Measurements from ENCODE around the gene LARGE2. TPM values are rescaled to one million over a fixed set of nuclear protein-coding genes. Genes with fewer than 3 reads are reported as not detected.
A peak's percentile ranks its signal among the peaks of the same experiment; 100 is the strongest.

The LARGE2 gene
- total and polyA plus RNA-seq, 2 of the 13 experiments (the other 11 are each of a cell fraction or from before 2014, with no cell fraction given): 8.5 to 21.6 TPM

- peaks cover 7 to 26% of the 10 kb centered on the region in 2 experiments; a peak in 4 of 5 replicates for H3K36me3 ChIP-seq (replicated peaks in 1 of 2; ENCODE audit: control insufficient read depth in 1 of 2, insufficient read depth in 2 of 2, low read length in 2 of 2)
- no peaks in the 10 kb centered on the region for H3K79me2 ChIP-seq (ENCODE audit: insufficient read depth, low read length)
- H3K4me1 ChIP-seq (ENCODE audit: insufficient read depth, low read length): no peaks in the 10 kb centered on the region
- FAIRE-seq (peak; percentile 87), ATAC-seq (peak; percentile 97), DNase-seq (ENCODE audit: low spot score) (peak; percentile 54)
- no TSS peak for BruUV-seq (replicated peaks)
- in situ Hi-C loops (cut with HindIII; ENCODE audit: extremely low pct_ligation_motif_present, low pct_unique_long_range_greater_than_20kb) (no loop called here), intact Hi-C loops (cut with micrococcal nuclease; ENCODE audit: unreplicated experiment) (loop anchor here (1.0 kb wide), 1 partner anchor 41 kb away; no protein-coding TSS in a partner anchor)
- H3K4me2 ChIP-seq (ENCODE audit: low read depth, low read length): no peak overlapping the region
- H4K20me1 ChIP-seq (ENCODE audit: insufficient read depth, low read length): peaks cover 4% of the 10 kb centered on the region
- H3K27ac ChIP-seq (ENCODE audit: extremely low read length, insufficient read depth, low read length): no peak overlapping the region
- no peak overlapping the region for H2AFZ ChIP-seq (ENCODE audit: low read length)
- WGBS (ENCODE audit: low lambda C conversion rate): 33% methylated on average over 9 of the region's 9 CpGs
- ChIA-PET POLR2A (no interaction called here), CTCF (ENCODE audit: low intra/inter-chr PET ratio, low total read pairs) (interaction anchor here (2.3 kb wide), 1 partner anchor 42 kb away, joined by 31 read pairs; no protein-coding TSS in a partner anchor)
- peaks cover under 1% of the 10 kb centered on the region; the same call in 1 of the 2 replicates for H3K9me3 ChIP-seq (ENCODE audit: low read length)
- H3K27me3 ChIP-seq (ENCODE audit: control insufficient read depth in 1 of 2, insufficient read depth in 2 of 2, low read length in 2 of 2): no peaks in the 10 kb centered on the region
- H3K4me3 ChIP-seq (replicated peaks in 1 of 3; ENCODE audit: insufficient read depth in 1 of 3, low read depth in 2 of 3, low read length in 3 of 3): no peak overlapping the region
- no peak overlapping the region for H3K9ac ChIP-seq (ENCODE audit: insufficient read depth, low read depth, low read length)
- peak; percentile 21; the same call in 1 of the 2 replicates for TF ChIP-seq FOXK1 (CRISPR knock-in tag; IDR thresholded peaks at IDR 0.05; ENCODE audit: borderline replicate concordance, low read depth)
- peak; percentile 40; the same call in 1 of the 2 replicates for TF ChIP-seq NFATC3 (CRISPR knock-in tag; IDR thresholded peaks at IDR 0.05)
- TF ChIP-seq YEATS2 (CRISPR knock-in tag; IDR thresholded peaks at IDR 0.05; ENCODE audit: borderline replicate concordance): no peak
- TF ChIP-seq NBN (conservative IDR thresholded peaks at IDR 0.05): no peak
- peak; percentile 38; the same call in 1 of the 2 replicates for TF ChIP-seq ZNF331 (CRISPR knock-in tag; IDR thresholded peaks at IDR 0.05)
- no peak for TF ChIP-seq MEF2D (CRISPR knock-in tag; IDR thresholded peaks at IDR 0.05)
- TF ChIP-seq SMYD3 (CRISPR knock-in tag; IDR thresholded peaks at IDR 0.05): no peak
- no peak for TF ChIP-seq RAD51 (IDR thresholded peaks at IDR 0.05; ENCODE audit: borderline replicate concordance)
- peak; percentile 73; the same call in 1 of the 2 replicates for TF ChIP-seq SMC3 (IDR thresholded peaks at IDR 0.05; ENCODE audit: low read length)
- TF ChIP-seq HNRNPLL (IDR thresholded peaks at IDR 0.05; ENCODE audit: low read depth, low read length, poor library complexity, severe bottlenecking): no peak
- 0 out of 2 replicates have a peak, but pooled peaks have one; percentile 44 for TF ChIP-seq GATAD1 (CRISPR knock-in tag; IDR thresholded peaks at IDR 0.05)
- no peak for TF ChIP-seq MIER2 (CRISPR knock-in tag; IDR thresholded peaks at IDR 0.05)
- TF ChIP-seq CTCF (CRISPR knock-in tag; IDR thresholded peaks at IDR 0.05): peak; percentile 88
- TF ChIP-seq PRPF4 (IDR thresholded peaks at IDR 0.05; ENCODE audit: low read depth, low read length, poor library complexity, severe bottlenecking): no peak
- no peak for TF ChIP-seq KAT7 (CRISPR knock-in tag; IDR thresholded peaks at IDR 0.05; ENCODE audit: borderline replicate concordance)
- peak; percentile 34; the same call in 1 of the 2 replicates for TF ChIP-seq KAT8 (CRISPR knock-in tag; IDR thresholded peaks at IDR 0.05)
- TF ChIP-seq MTERF4 (CRISPR knock-in tag; IDR thresholded peaks at IDR 0.05): no peak
- no peak for TF ChIP-seq NR2F6 (IDR thresholded peaks at IDR 0.05)
- TF ChIP-seq NR2F6 (CRISPR knock-in tag; IDR thresholded peaks at IDR 0.05): 0 out of 2 replicates have a peak, but pooled peaks have one; percentile 10
- TF ChIP-seq PHF5A (CRISPR knock-in tag; IDR thresholded peaks at IDR 0.05; ENCODE audit: low read depth, unreplicated experiment): peak; percentile 52
- TF ChIP-seq PATZ1 (CRISPR knock-in tag; IDR thresholded peaks at IDR 0.05): 0 out of 2 replicates have a peak, but pooled peaks have one; percentile 11
- TF ChIP-seq ZNF878 (CRISPR knock-in tag; IDR thresholded peaks at IDR 0.05): 0 out of 2 replicates have a peak, but pooled peaks have one; percentile 46
- TF ChIP-seq XRCC5 (optimal IDR thresholded peaks at IDR 0.05; ENCODE audit: low read length): peak; percentile 77
Measured at GRCh38 chr11:45964911-45965389, 42.5 kb downstream of the LARGE2 start.

All from HepG2 (cell line).